DOHH2 (cell line): ENCODE data around the gene SNRPD1.
"Not testable (repeated sequence)": the region's sequence is repeated elsewhere in the genome, so short reads cannot be mapped to it uniquely, and the experiment has no call there.

ENCODE experiments used
- H3F3A ChIP-seq: fragments of 200-600 bp; sonication (generic), shearing (Covaris generic); 2 replicates; pipeline ENCODE4 v1.6.0; 2016; ENCODE audit warnings: antibody characterized with exemption, mild to moderate bottlenecking; ENCODE audit not compliant: control insufficient read depth, insufficient read depth
- H3K27ac ChIP-seq: fragments of 200-600 bp; sonication (generic); 2 replicates; pipeline ENCODE4 v1.5.1; 2014; ENCODE audit warnings: low read depth, mild to moderate bottlenecking, low read length, moderate library complexity
- H3K27me3 ChIP-seq: fragments of 200-600 bp; sonication (generic); 2 replicates; pipeline ENCODE4 v1.6.1; 2014; ENCODE audit warnings: mild to moderate bottlenecking, low read length, mixed read lengths; ENCODE audit not compliant: control insufficient read depth
- H3K36me3 ChIP-seq: fragments of 200-600 bp; sonication (generic); 2 replicates; pipeline ENCODE4 v1.6.1; 2014; ENCODE audit warnings: mild to moderate bottlenecking, low read length, moderate library complexity, mixed read lengths; ENCODE audit not compliant: control insufficient read depth
- H3K4me1 ChIP-seq: fragments of 200-600 bp; sonication (generic); 2 replicates; pipeline ENCODE4 v1.6.1; 2014; ENCODE audit warnings: mild to moderate bottlenecking, low read length, mixed read lengths; ENCODE audit not compliant: control insufficient read depth
- H3K4me2 ChIP-seq: fragments of 200-600 bp; sonication (generic); 2 replicates; pipeline ENCODE4 v1.6.0; 2014; ENCODE audit warnings: mild to moderate bottlenecking, low read length, moderate library complexity
- H3K4me3 ChIP-seq: fragments of 200-600 bp; sonication (generic); 2 replicates; pipeline ENCODE4 v1.5.1; 2014; ENCODE audit warnings: mild to moderate bottlenecking, low read length, mixed read lengths
- H3K79me2 ChIP-seq: fragments of 200-600 bp; sonication (generic); 2 replicates; pipeline ENCODE4 v1.6.1; 2014; ENCODE audit warnings: mild to moderate bottlenecking, low read length, mixed read lengths; ENCODE audit not compliant: control insufficient read depth
- H3K9me2 ChIP-seq: fragments of 200-600 bp; sonication (generic); replicated peaks from 2 replicates; pipeline ENCODE4 v1.6.1; 2014; ENCODE audit warnings: mild to moderate bottlenecking, low read length, mixed read lengths; ENCODE audit not compliant: control insufficient read depth
- H3K9me3 ChIP-seq: fragments of 200-600 bp; sonication (generic); 2 replicates; pipeline ENCODE4 v1.6.1; 2014; ENCODE audit warnings: antibody characterized with exemption, low read length, mixed read lengths; ENCODE audit not compliant: control insufficient read depth, insufficient read depth
- H4K20me1 ChIP-seq: fragments of 200-600 bp; sonication (generic); 2 replicates; pipeline ENCODE4 v1.6.0; 2014; ENCODE audit warnings: low read depth, mild to moderate bottlenecking, antibody characterized with exemption, low read length, moderate library complexity; ENCODE audit not compliant: control insufficient read depth, insufficient read depth
- CTCF ChIP-seq: fragments of 200-600 bp; sonication (generic); IDR thresholded peaks from one replicate; pipeline ENCODE4 v1.5.1; 2014; ENCODE audit warnings: antibody characterized with exemption, mild to moderate bottlenecking, low read depth, low read length; ENCODE audit not compliant: poor library complexity, severe bottlenecking
- EZH2phosphoT487 ChIP-seq: fragments of 200-600 bp; sonication (generic); IDR thresholded peaks from 2 replicates; pipeline ENCODE4 v1.6.1; 2017; ENCODE audit warnings: borderline replicate concordance, mild to moderate bottlenecking, antibody characterized with exemption, low read length, moderate library complexity, mixed read lengths

The SNRPD1 gene

DNA sequence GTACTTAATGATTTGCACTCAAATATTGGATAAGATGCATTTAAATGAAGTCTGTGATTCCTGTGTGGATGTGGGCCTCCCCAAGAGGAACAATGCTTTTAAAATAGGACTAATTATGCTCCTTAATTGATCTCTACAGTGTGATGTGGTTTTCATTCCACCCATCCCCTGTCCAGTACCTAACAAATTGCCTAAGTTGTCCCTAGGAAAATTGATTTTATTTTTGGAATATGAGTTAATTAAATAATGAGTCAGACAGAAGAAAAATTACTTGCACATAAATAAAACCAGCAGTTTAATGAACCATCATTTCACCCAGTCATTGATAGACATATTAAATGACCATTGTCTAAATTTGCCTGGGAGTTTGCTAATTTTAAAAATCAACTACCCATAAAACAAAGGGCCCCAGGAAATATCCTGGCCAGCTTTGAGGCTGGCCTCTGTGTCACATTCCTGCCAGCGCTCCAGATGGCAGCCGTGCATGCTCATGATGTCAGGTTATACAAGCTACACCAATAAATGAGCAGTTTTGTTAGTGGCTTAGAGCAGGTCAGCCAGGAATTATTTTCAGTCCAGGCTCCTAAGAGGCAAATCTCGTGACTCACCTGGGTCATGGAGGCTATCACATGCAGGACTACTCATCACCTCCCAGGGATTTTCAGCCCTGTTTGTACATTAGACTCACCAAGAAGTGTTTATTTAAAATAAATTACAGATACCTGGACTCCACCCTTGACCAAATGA lies 60.6 kb downstream of the SNRPD1 start:
- Histone ChIP-seq H3K27ac (no peak overlapping the region), H3K27me3 (no peaks in the 10 kb centered on the region), H4K20me1 (no peaks in the 10 kb centered on the region), H3K4me1 (no peaks in the 10 kb centered on the region), H3K9me2 (no peaks in the 10 kb centered on the region), H3K36me3 (peaks cover 7% of the 10 kb centered on the region), H3K79me2 (no peaks in the 10 kb centered on the region), H3K4me2 (no peak overlapping the region), H3K9me3 (no peaks in the 10 kb centered on the region), H3K4me3 (no peak overlapping the region), H3F3A (0 out of 2 replicates have a peak, but pooled peaks cover 3% of the 10 kb centered on the region)
- TF ChIP-seq CTCF: no peak
- TF ChIP-seq EZH2phosphoT487: no peak

DNA sequence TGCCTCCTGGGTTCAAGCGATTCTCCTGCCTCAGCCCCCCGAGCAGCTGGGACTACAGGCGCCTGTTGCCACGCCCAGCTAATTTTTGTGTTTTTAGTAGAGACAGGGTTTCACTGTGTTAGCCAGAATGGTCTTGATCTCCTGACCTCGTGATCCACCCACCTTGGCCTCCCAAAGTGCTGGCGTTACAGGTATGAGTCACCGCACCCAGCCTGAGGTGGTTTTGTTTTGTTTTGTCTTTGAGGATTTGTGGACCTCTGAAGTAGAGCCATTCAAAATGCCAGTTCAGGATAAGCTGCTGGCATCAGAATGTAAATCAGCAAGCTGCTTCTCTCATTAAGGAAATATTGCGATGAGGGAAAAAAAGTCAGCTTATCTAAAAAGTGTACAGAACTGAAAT lies 63.2 kb downstream of the SNRPD1 start:
- not testable (repeated sequence) for H3K9me2 ChIP-seq, H3K4me1 ChIP-seq, H3K4me3 ChIP-seq, H3K4me2 ChIP-seq, H3K27me3 ChIP-seq, H3K27ac ChIP-seq, H3F3A ChIP-seq, H3K79me2 ChIP-seq, H3K9me3 ChIP-seq, H4K20me1 ChIP-seq
- peaks cover 20% of the 10 kb centered on the region for H3K36me3 ChIP-seq

GRCh38 chr18:21678859-21679258 lies 66.7 kb downstream of the SNRPD1 start:
- Histone ChIP-seq H3K9me2 (no peaks in the 10 kb centered on the region), H3K9me3 (no peaks in the 10 kb centered on the region), H3K4me1 (peaks cover 20% of the 10 kb centered on the region), H4K20me1 (no peaks in the 10 kb centered on the region), H3K27ac (no peak overlapping the region), H3K36me3 (peaks cover 49% of the 10 kb centered on the region), H3K4me3 (no peak overlapping the region), H3K27me3 (no peaks in the 10 kb centered on the region), H3K4me2 (no peak overlapping the region), H3K79me2 (peaks cover 8% of the 10 kb centered on the region), H3F3A (no peaks in the 10 kb centered on the region)
- TF ChIP-seq EZH2phosphoT487 (no peak), CTCF (no peak)

GRCh38 chr18:21680161-21680560 lies 68.0 kb downstream of the SNRPD1 start:
- Histone ChIP-seq H3K36me3 (peaks cover 59% of the 10 kb centered on the region), H3K27ac (no peak overlapping the region), H3K4me1 (peaks cover 33% of the 10 kb centered on the region), H3K27me3 (no peaks in the 10 kb centered on the region), H3K9me3 (no peaks in the 10 kb centered on the region), H3F3A (peaks cover 2% of the 10 kb centered on the region), H3K4me2 (no peak overlapping the region), H3K4me3 (no peak overlapping the region), H3K9me2 (no peaks in the 10 kb centered on the region), H3K79me2 (peaks cover 17% of the 10 kb centered on the region), H4K20me1 (no peaks in the 10 kb centered on the region)
- TF ChIP-seq EZH2phosphoT487 (no peak), CTCF (no peak)
